GM12878 (cell line): Measurements from ENCODE around the gene MSI2. TPM values are rescaled to one million over a fixed set of nuclear protein-coding genes. Genes with fewer than 3 reads are reported as not detected.

Experiments used
- ATAC-seq: fragments of 200-7000 bp; cut with Tn5 transposase; 3 replicates; pipeline ENCODE4 v1.9.1; 2020; ENCODE audit warnings: mild to moderate bottlenecking, moderate library complexity
- BruUV-seq: library from RNA; stranded (reverse); fragments of 400-500 nt; replicated peaks from 2 replicates; lab custom pipeline; 2021; lab: Mats Ljungman, UMichigan
- CTCF ChIA-PET: fragments of 300-600 bp; sonication (Branson Sonifier 250); formaldehyde crosslinking; extraction: SDS; loops from one replicate; lab custom pipeline; 2021; ENCODE audit warnings: inconsistent platforms; lab: Yijun Ruan, JAX
- POLR2A ChIA-PET: fragments of 350-600 bp; formaldehyde crosslinking; extraction: SDS; loops from one replicate; lab custom pipeline; 2021; ENCODE audit warnings: inconsistent platforms; lab: Charles Lee
- RAD21 ChIA-PET: fragments of 300-600 bp; sonication (Branson Sonifier 250); formaldehyde crosslinking; loops from one replicate; lab custom pipeline; 2023; ENCODE audit warnings: antibody characterized with exemption; ENCODE audit not compliant: unreplicated experiment; lab: Charles Lee
- SMC1A ChIA-PET: fragments of 300-600 bp; sonication (Branson Sonifier 250); formaldehyde crosslinking; loops from one replicate; lab custom pipeline; 2023; ENCODE audit not compliant: unreplicated experiment, uncharacterized antibody; lab: Charles Lee
- DNase-seq: peaks from one replicate; pipeline ENCODE4 v3.0.0-alpha.2; 2011; ENCODE audit warnings: low read depth, low spot score
- FAIRE-seq: peaks from 3 replicates; lab custom pipeline; 2011; peaks lifted over from hg19 to GRCh38; lab: Jason Lieb, UNC
- H2AFZ ChIP-seq: 2 replicates; pipeline ENCODE4 v1.6.0; 2011; ENCODE audit warnings: low read depth, low read length, control low read depth; ENCODE audit not compliant: control insufficient read depth
- H3K27ac ChIP-seq: 2 replicates; pipeline ENCODE4 v1.5.1; 2011; ENCODE audit warnings: control low read depth; ENCODE audit not compliant: control insufficient read depth, insufficient read depth
- H3K27me3 ChIP-seq, 2 experiments: replicated peaks in 1 of 2; 2 replicates each; pipeline versions ENCODE4 v1.6.0 to v1.6.1; 2011; ENCODE audit warnings: low read length in 1 of 2; ENCODE audit not compliant: control insufficient read depth in 2 of 2, insufficient read depth in 2 of 2
- H3K36me3 ChIP-seq, 2 experiments: 2 replicates each; pipeline ENCODE4 v1.5.1; 2011; ENCODE audit warnings: low read length in 1 of 2; ENCODE audit not compliant: control insufficient read depth in 2 of 2, insufficient read depth in 2 of 2
- H3K4me1 ChIP-seq: 2 replicates; pipeline ENCODE4 v1.6.1; 2011; ENCODE audit warnings: mild to moderate bottlenecking, low read length, moderate library complexity, mixed read lengths; ENCODE audit not compliant: control insufficient read depth, insufficient read depth
- H3K4me2 ChIP-seq: 2 replicates; pipeline ENCODE4 v1.6.0; 2011; ENCODE audit warnings: control low read depth; ENCODE audit not compliant: control insufficient read depth, insufficient read depth
- H3K4me3 ChIP-seq: fragments of 200-600 bp; sonication (generic); 2 replicates; pipeline ENCODE4 v1.5.1; 2016
- H3K79me2 ChIP-seq: 2 replicates; pipeline ENCODE4 v1.6.0; 2011; ENCODE audit warnings: low read length; ENCODE audit not compliant: control insufficient read depth, insufficient read depth
- H3K9ac ChIP-seq: 2 replicates; pipeline ENCODE4 v1.8.0; 2011; ENCODE audit warnings: low read length, control low read depth, mixed read lengths; ENCODE audit not compliant: control insufficient read depth, insufficient read depth
- H3K9me3 ChIP-seq: replicated peaks from 3 replicates; pipeline ENCODE4 v1.5.1; 2011; ENCODE audit warnings: mild to moderate bottlenecking, low read length; ENCODE audit not compliant: control insufficient read depth, insufficient read depth
- H4K20me1 ChIP-seq: 2 replicates; pipeline ENCODE4 v1.6.0; 2011; ENCODE audit not compliant: control insufficient read depth, insufficient read depth
- ELK1 ChIP-seq: IDR thresholded peaks from 2 replicates; pipeline ENCODE4 v1.6.1; 2012; ENCODE audit warnings: low read depth, low read length, improper control_type of control experiment
- HCFC1 ChIP-seq: fragments of 150-350 bp; IDR thresholded peaks from 2 replicates; pipeline ENCODE4 v1.6.1; 2014; ENCODE audit warnings: low read length
- HDAC2 ChIP-seq: fragments of 200-600 bp; sonication (generic); IDR thresholded peaks from 2 replicates; pipeline ENCODE4 v1.6.1; 2017
- HDAC6 ChIP-seq: fragments of 200-600 bp; sonication (generic); IDR thresholded peaks from one replicate; pipeline ENCODE4 v1.8.0; 2017; ENCODE audit warnings: antibody characterized with exemption; ENCODE audit not compliant: unreplicated experiment
- IKZF1 ChIP-seq: fragments of 450-650 bp; conservative IDR thresholded peaks from 2 replicates; pipeline ENCODE4 v1.6.1; 2017; ENCODE audit warnings: antibody characterized with exemption, mild to moderate bottlenecking
- IRF3 ChIP-seq: fragments of 450-650 bp; IDR thresholded peaks from 2 replicates; pipeline ENCODE4 v1.6.1; 2014; ENCODE audit warnings: mild to moderate bottlenecking
- IRF5 ChIP-seq: fragments of 450-650 bp; IDR thresholded peaks from 2 replicates; pipeline ENCODE4 v1.6.1; 2017; ENCODE audit warnings: borderline replicate concordance
- JUND ChIP-seq: IDR thresholded peaks from 2 replicates; pipeline ENCODE4 v1.6.1; 2012; ENCODE audit warnings: low read depth, mild to moderate bottlenecking, low read length, improper control_type of control experiment, moderate library complexity
- KLF5 ChIP-seq: fragments of 450-650 bp; IDR thresholded peaks from 2 replicates; pipeline ENCODE4 v1.6.1; 2014; ENCODE audit warnings: mild to moderate bottlenecking; ENCODE audit not compliant: partially characterized antibody
- MAX ChIP-seq: IDR thresholded peaks from 2 replicates; pipeline ENCODE4 v1.6.1; 2012; ENCODE audit warnings: low read depth, low read length, improper control_type of control experiment
- MLLT1 ChIP-seq: fragments of 450-650 bp; IDR thresholded peaks from 2 replicates; pipeline ENCODE4 v1.6.1; 2016; ENCODE audit warnings: mild to moderate bottlenecking
- NFXL1 ChIP-seq: fragments of 450-650 bp; IDR thresholded peaks from 2 replicates; pipeline ENCODE4 v1.6.1; 2017; ENCODE audit warnings: antibody characterized with exemption, mild to moderate bottlenecking, borderline replicate concordance
- RAD21 ChIP-seq: IDR thresholded peaks from 2 replicates; pipeline ENCODE4 v1.6.1; 2011; ENCODE audit warnings: mild to moderate bottlenecking, low read depth, low read length, moderate library complexity; ENCODE audit not compliant: insufficient read depth
- SMARCA5 ChIP-seq: fragments of 450-650 bp; IDR thresholded peaks from 2 replicates; pipeline ENCODE4 v1.6.1; 2017; ENCODE audit warnings: mild to moderate bottlenecking
- WGBS: methylation state at CpG from one replicate; pipeline ENCODE4 v1.1.6; 2016; ENCODE audit warnings: low lambda C conversion rate; ENCODE audit not compliant: insufficient replicate concordance, insufficient coverage; ENCODE audit errors: missing lambda C conversion rate; 5-methylcytosine and 5-hydroxymethylcytosine counted together
- in situ Hi-C: fragments of 300-500 bp; cut with MboI; formaldehyde crosslinking; loops from 9 replicates; pipeline ENCODE4 v1.14.3; 2018; ENCODE audit warnings: mixed read lengths
- intact Hi-C: fragments of 100-400 bp; cut with micrococcal nuclease; formaldehyde crosslinking; loops from one replicate; pipeline ENCODE4 v1.14.2; 2022; ENCODE audit not compliant: unreplicated experiment
- polyA plus RNA-seq, 11 experiments: library from polyadenylated mRNA; depleted of rRNA in 4 of 11; unstranded in 6 of 11; stranded (reverse) in 5 of 11; fragments of >200 nt; fragmentation: Nextera tagmentation in 4 of 11; fragmentation: Illumina TruSeq in 1 of 11; extraction: Ambion mirVana in 4 of 11; extraction: Trizol in 1 of 11; gene quantifications; 1 replicate in 1 of 11; 2 replicates in 10 of 11; pipeline versions ENCODE4 v1.2.1 to v1.2.3, GENCODE V29; 2011 to 2016; ENCODE audit warnings: inconsistent platforms in 2 of 11, missing spikeins in 2 of 11, low read depth in 1 of 11
- total RNA-seq, 4 experiments: library from RNA; depleted of rRNA in 3 of 4; stranded (reverse); fragments of >200 nt in 3 of 4; fragmentation: Illumina TruSeq in 1 of 4; extraction: Trizol in 1 of 4; gene quantifications; 2 replicates each; pipeline versions ENCODE4 v1.2.1 to v1.2.3, GENCODE V29; 2013 to 2021

Gene MSI2
- total and polyA plus RNA-seq, 10 of the 15 experiments (the other 5 are each of a cell fraction or from before 2014, with no cell fraction given): 6.1 to 76.1 (median 42.0) TPM

GRCh38 chr17:57684711-57685498 lies 428.6 kb downstream of the MSI2 start:
- no peak for TF ChIP-seq HDAC2
- TF ChIP-seq SMARCA5: no peak
- no peak for TF ChIP-seq IKZF1
- no peak for TF ChIP-seq HDAC6
- TF ChIP-seq JUND: no peak
- TF ChIP-seq ELK1: no peak
- no peak for TF ChIP-seq NFXL1
- TF ChIP-seq RAD21: no peak
- TF ChIP-seq HCFC1: no peak
- no peak for TF ChIP-seq MAX
- no peak for TF ChIP-seq IRF5
- no peak for TF ChIP-seq IRF3
- no peak for TF ChIP-seq KLF5
- TF ChIP-seq MLLT1: no peak
- TF ChIP-seq, all 136 proteins: peak for 0
- intact Hi-C loops (no loop called here), in situ Hi-C loops (no loop called here)
- Histone ChIP-seq H3K4me1 (no peaks in the 10 kb centered on the region), H3K36me3 (no peaks in the 10 kb centered on the region; a peak in 1 of 4 replicates), H3K4me3 (no peak overlapping the region), H3K27me3 (no peaks in the 10 kb centered on the region), H4K20me1 (no peaks in the 10 kb centered on the region), H3K9ac (no peak overlapping the region), H3K27ac (no peak overlapping the region), H2AFZ (no peak overlapping the region), H3K9me3 (no peaks in the 10 kb centered on the region), H3K4me2 (no peak overlapping the region), H3K79me2 (no peaks in the 10 kb centered on the region)
- FAIRE-seq (no peak), DNase-seq (no peak), ATAC-seq (no peak)
- POLR2A ChIA-PET: no interaction called here
- SMC1A ChIA-PET: interaction anchor here (0.6 to 1.0 kb wide), 3 partner anchors 10 to 920 kb away, joined by 3 read pairs; no protein-coding TSS in a partner anchor
- CTCF ChIA-PET: interaction anchor here (1.9 kb wide), 1 partner anchor 13 kb away, joined by 7 read pairs; no protein-coding TSS in a partner anchor
- RAD21 ChIA-PET: no interaction called here
- 72% methylated on average over 13 of the region's 13 CpGs for WGBS
- no TSS peak for BruUV-seq
